ENCODE results near the gene PAIP2. TPM values are rescaled to one million over a fixed set of nuclear protein-coding genes. Genes with fewer than 3 reads are reported as not detected.

PAIP2 gene
- total RNA-seq, 1 donor from 2014 or later: 80.4 TPM

DNA sequence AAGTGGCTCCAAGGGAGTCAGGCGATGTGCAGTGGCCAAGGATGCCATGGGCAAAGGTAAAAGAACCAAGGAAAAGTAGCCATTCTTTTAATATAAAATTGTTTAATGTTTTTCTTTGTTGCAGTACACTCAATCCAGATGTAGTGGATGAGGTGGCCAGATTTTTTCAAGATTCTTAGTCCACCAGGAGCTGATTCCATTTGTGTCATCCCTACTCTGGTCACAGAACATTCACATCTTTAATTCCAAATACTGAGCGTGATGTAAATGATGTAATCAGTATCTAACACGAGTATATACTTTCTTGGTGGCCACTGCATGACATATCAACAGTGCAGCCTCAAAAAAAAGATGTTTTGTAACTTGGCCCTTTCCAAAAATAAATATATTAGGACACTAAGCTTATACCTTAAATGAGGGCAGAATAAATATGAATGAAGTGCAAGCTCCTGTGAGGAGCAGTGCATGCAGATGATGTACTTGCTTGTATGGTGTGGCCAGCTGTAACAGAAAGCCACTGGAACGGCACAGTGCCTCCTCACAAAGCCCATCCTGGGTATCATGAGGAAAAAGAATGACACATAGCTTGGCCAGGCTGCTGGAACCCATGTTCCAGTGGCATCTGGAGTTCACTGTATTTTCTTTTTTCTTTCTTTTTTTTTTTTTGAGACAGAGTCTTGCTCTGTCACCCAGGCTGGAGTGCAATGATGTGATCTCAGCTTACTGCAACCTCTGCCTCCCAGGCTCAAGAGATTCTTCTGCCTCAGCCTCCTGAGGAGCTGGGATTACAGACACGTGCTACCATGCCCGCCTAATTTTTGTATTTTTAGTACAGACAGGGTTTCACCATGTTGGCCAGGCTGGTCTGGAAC lies 68.7 kb downstream of the PAIP2 start:
- no peak for DNase-seq (ENCODE audit: low spot score)

GRCh38 chr5:139410993-139411828 lies 69.6 kb downstream of the PAIP2 start:
- DNase-seq (ENCODE audit: low spot score): peak; percentile 69

DNA sequence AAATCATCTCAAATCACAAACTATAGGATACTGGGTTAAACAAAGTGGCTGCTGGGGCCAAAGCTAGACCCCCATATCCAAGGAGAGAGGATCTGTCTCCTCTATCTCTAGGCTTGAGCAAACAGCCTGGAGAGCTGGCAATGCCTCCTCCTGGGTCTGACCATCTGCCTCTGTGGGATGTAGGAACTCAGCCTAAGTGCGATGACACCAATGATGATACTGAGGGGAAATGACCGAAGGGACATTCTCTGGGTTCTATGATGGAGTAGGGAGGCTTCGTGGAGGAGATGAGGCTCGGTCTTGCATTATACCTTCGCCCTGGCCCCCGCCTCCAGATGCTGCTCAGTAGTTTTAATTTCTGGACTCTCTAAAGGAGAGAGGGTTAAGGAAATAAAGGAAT lies 71.5 kb downstream of the PAIP2 start:
- no peak for DNase-seq (ENCODE audit: low spot score)

DNA sequence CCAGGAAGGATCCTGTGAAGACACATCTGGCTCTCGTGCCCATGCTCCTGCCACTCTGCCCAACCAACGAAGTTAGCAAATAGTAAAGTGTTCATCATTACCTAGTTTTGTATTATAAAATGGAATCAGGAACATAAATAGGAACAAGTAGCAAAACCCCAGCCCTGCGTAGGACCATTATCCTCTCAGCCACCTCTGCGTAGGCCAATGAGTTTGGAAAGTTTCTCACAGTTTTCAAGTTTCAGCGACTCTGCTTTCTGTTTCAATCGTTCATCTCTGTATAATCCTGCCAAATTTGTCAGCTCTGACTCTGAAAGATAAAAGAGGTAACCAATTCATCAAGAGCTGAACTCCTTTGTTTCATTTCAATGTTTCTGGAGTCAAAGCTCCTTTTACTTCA lies 72.3 kb downstream of the PAIP2 start:
- DNase-seq (ENCODE audit: low spot score): no peak

GRCh38 chr5:139414581-139415130 lies 73.0 kb downstream of the PAIP2 start:
- DNase-seq (ENCODE audit: low spot score): no peak

GRCh38 chr5:139415221-139415861 lies 73.7 kb downstream of the PAIP2 start:
- no peak for DNase-seq (ENCODE audit: low spot score)

GRCh38 chr5:139415869-139416268 lies 74.2 kb downstream of the PAIP2 start:
- DNase-seq (ENCODE audit: low spot score): no peak

GRCh38 chr5:139416651-139417050 lies 75.0 kb downstream of the PAIP2 start:
- DNase-seq (ENCODE audit: low spot score): no peak

DNA sequence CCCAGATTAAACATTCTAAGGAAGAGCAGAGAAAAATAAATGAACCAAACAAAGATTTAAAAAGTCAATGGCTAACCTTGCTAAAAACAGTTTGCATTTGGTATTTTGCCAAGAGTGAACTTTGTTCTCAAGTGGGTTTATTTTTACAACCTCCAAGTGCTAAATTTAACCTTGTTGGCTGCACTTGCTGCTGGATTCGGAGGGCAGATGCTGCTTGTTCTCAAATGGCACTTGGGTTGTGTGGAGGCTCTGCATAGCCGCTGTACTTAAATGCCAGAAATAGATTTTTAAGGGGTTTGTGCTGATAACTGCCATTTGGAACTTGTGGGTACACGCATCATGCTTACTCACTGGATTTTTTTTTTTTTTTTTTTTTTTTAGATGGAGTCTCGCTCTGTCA lies 75.6 kb downstream of the PAIP2 start:
- DNase-seq (ENCODE audit: low spot score): peak; percentile 61

- no peak for DNase-seq (ENCODE audit: low spot score)
These were observed 77.1 kb downstream of the PAIP2 start for GRCh38 chr5:139418793-139419192.

Other genes starting within 250 kb of the PAIP2 start
- 48.9 TPM for gene SIL1, start 143.5 kb upstream of the PAIP2 start, total RNA-seq (ENCODE audit: insufficient read depth, low replicate concordance)
- 250 TPM for gene MATR3, start 48.1 kb upstream of the PAIP2 start, total RNA-seq (ENCODE audit: insufficient read depth, low replicate concordance)
- gene SLC23A1, start 41.4 kb downstream of the PAIP2 start, total RNA-seq (ENCODE audit: insufficient read depth, low replicate concordance): not detected
- gene MZB1, start 48.1 kb downstream of the PAIP2 start, total RNA-seq (ENCODE audit: insufficient read depth, low replicate concordance): 1.2 TPM
- 2.4 TPM for gene PROB1, start 53.2 kb downstream of the PAIP2 start, total RNA-seq (ENCODE audit: insufficient read depth, low replicate concordance)
- 7.2 TPM for gene SPATA24, start 62.2 kb downstream of the PAIP2 start, total RNA-seq (ENCODE audit: insufficient read depth, low replicate concordance)
- 21.2 TPM for gene DNAJC18, start 97.7 kb downstream of the PAIP2 start, total RNA-seq (ENCODE audit: insufficient read depth, low replicate concordance)
- not detected for gene ECSCR, start 120.9 kb downstream of the PAIP2 start, total RNA-seq (ENCODE audit: insufficient read depth, low replicate concordance)
- 0.72 TPM for gene SMIM33, start 129.2 kb downstream of the PAIP2 start, total RNA-seq (ENCODE audit: insufficient read depth, low replicate concordance)
- gene STING1, start 140.9 kb downstream of the PAIP2 start, total RNA-seq (ENCODE audit: insufficient read depth, low replicate concordance): 26.2 TPM
- 109 TPM for gene UBE2D2, start 219.5 kb downstream of the PAIP2 start, total RNA-seq (ENCODE audit: insufficient read depth, low replicate concordance)

Data from umbilical cord (tissue), 2 donors.